ENCODE results near the gene SPPL2C.

Gene SPPL2C

GRCh38 chr17:45814622-45815606 is 29.8 kb upstream of the SPPL2C start:
- Histone ChIP-seq H3K9ac (ENCODE audit: low read length) (no peak overlapping the region), H3K4me3 (ENCODE audit: low read depth, low read length, poor library complexity, severe bottlenecking) (no peak overlapping the region), H3K79me2 (ENCODE audit: insufficient read depth, low read length) (no peaks in the 10 kb centered on the region), H4K20me1 (ENCODE audit: insufficient read depth, low read length) (no peaks in the 10 kb centered on the region), H3F3A (ENCODE audit: insufficient read depth, low read length) (no peaks in the 10 kb centered on the region), H3K9me3 (ENCODE audit: low read length) (no peaks in the 10 kb centered on the region), H3K36me3 (ENCODE audit: insufficient read depth, low read length) (no peaks in the 10 kb centered on the region), H3K27me3 (ENCODE audit: insufficient read depth, low read length) (no peaks in the 10 kb centered on the region; the same call in 1 of the 2 replicates), H2AFZ (ENCODE audit: low read length) (no peak overlapping the region), H3K27ac (ENCODE audit: low read depth, low read length, poor library complexity, severe bottlenecking) (no peak overlapping the region), H3K4me1 (ENCODE audit: insufficient read depth, low read length, severe bottlenecking) (no peaks in the 10 kb centered on the region), H3K4me2 (ENCODE audit: low read length) (no peak overlapping the region), H3K9me2 (ENCODE audit: low read depth, low read length) (no peaks in the 10 kb centered on the region)
- TF ChIP-seq, protein P1, sequence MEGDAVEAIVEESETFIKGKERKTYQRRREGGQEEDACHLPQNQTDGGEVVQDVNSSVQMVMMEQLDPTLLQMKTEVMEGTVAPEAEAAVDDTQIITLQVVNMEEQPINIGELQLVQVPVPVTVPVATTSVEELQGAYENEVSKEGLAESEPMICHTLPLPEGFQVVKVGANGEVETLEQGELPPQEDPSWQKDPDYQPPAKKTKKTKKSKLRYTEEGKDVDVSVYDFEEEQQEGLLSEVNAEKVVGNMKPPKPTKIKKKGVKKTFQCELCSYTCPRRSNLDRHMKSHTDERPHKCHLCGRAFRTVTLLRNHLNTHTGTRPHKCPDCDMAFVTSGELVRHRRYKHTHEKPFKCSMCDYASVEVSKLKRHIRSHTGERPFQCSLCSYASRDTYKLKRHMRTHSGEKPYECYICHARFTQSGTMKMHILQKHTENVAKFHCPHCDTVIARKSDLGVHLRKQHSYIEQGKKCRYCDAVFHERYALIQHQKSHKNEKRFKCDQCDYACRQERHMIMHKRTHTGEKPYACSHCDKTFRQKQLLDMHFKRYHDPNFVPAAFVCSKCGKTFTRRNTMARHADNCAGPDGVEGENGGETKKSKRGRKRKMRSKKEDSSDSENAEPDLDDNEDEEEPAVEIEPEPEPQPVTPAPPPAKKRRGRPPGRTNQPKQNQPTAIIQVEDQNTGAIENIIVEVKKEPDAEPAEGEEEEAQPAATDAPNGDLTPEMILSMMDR (IDR thresholded peaks at IDR 0.05; ENCODE audit: low read length): no peak
- TF ChIP-seq EZH2 (IDR thresholded peaks at IDR 0.05; ENCODE audit: borderline replicate concordance, low read length): no peak

GRCh38 chr17:45815752-45816151 is 28.9 kb upstream of the SPPL2C start:
- TF ChIP-seq EZH2 (IDR thresholded peaks at IDR 0.05; ENCODE audit: borderline replicate concordance, low read length): no peak
- TF ChIP-seq, protein P1 (IDR thresholded peaks at IDR 0.05; ENCODE audit: low read length): no peak
- no peak overlapping the region for H3K9ac ChIP-seq (ENCODE audit: low read length)
- H3K79me2 ChIP-seq (ENCODE audit: insufficient read depth, low read length): no peaks in the 10 kb centered on the region
- H3K9me2 ChIP-seq (ENCODE audit: low read depth, low read length): no peaks in the 10 kb centered on the region
- H3K27me3 ChIP-seq (ENCODE audit: insufficient read depth, low read length): no peaks in the 10 kb centered on the region; the same call in none of the 2 replicates
- no peak overlapping the region for H3K4me3 ChIP-seq (ENCODE audit: low read depth, low read length, poor library complexity, severe bottlenecking)
- no peaks in the 10 kb centered on the region for H3F3A ChIP-seq (ENCODE audit: insufficient read depth, low read length)
- H3K36me3 ChIP-seq (ENCODE audit: insufficient read depth, low read length): no peaks in the 10 kb centered on the region
- no peak overlapping the region for H3K4me2 ChIP-seq (ENCODE audit: low read length)
- no peak overlapping the region for H2AFZ ChIP-seq (ENCODE audit: low read length)
- H3K27ac ChIP-seq (ENCODE audit: low read depth, low read length, poor library complexity, severe bottlenecking): no peak overlapping the region
- H3K4me1 ChIP-seq (ENCODE audit: insufficient read depth, low read length, severe bottlenecking): no peaks in the 10 kb centered on the region
- no peaks in the 10 kb centered on the region for H3K9me3 ChIP-seq (ENCODE audit: low read length)
- H4K20me1 ChIP-seq (ENCODE audit: insufficient read depth, low read length): no peaks in the 10 kb centered on the region

- Histone ChIP-seq H3K4me2 (ENCODE audit: low read length) (no peak overlapping the region), H3K9me2 (ENCODE audit: low read depth, low read length) (no peaks in the 10 kb centered on the region), H3K4me1 (ENCODE audit: insufficient read depth, low read length, severe bottlenecking) (no peaks in the 10 kb centered on the region), H3K4me3 (ENCODE audit: low read depth, low read length, poor library complexity, severe bottlenecking) (no peak overlapping the region), H3K36me3 (ENCODE audit: insufficient read depth, low read length) (no peaks in the 10 kb centered on the region), H3K27ac (ENCODE audit: low read depth, low read length, poor library complexity, severe bottlenecking) (no peak overlapping the region), H2AFZ (ENCODE audit: low read length) (no peak overlapping the region), H3K9ac (ENCODE audit: low read length) (no peak overlapping the region), H3K9me3 (ENCODE audit: low read length) (no peaks in the 10 kb centered on the region), H3K27me3 (ENCODE audit: insufficient read depth, low read length) (no peaks in the 10 kb centered on the region; the same call in 1 of the 2 replicates), H3F3A (ENCODE audit: insufficient read depth, low read length) (no peaks in the 10 kb centered on the region), H3K79me2 (ENCODE audit: insufficient read depth, low read length) (no peaks in the 10 kb centered on the region), H4K20me1 (ENCODE audit: insufficient read depth, low read length) (no peaks in the 10 kb centered on the region)
- TF ChIP-seq EZH2 (IDR thresholded peaks at IDR 0.05; ENCODE audit: borderline replicate concordance, low read length): no peak
- TF ChIP-seq, protein P1 (IDR thresholded peaks at IDR 0.05; ENCODE audit: low read length): no peak
Measured at GRCh38 chr17:45818041-45818440, 26.6 kb upstream of the SPPL2C start.

All from OCI-LY1 (cell line).